HEK293 (cell line): ENCODE data around the gene KCNQ1.

Experiments used
- CTCF ChIA-PET: fragments of 350-600 bp; formaldehyde crosslinking; extraction: SDS; loops from one replicate; lab custom pipeline; 2021; ENCODE audit warnings: antibody characterized with exemption; lab: Yijun Ruan, JAX
- POLR2A ChIA-PET: fragments of 300-600 bp; formaldehyde crosslinking; extraction: SDS; loops from one replicate; lab custom pipeline; 2020; ENCODE audit warnings: antibody characterized with exemption, inconsistent platforms; lab: Yijun Ruan, JAX
- H3K27ac ChIP-seq: fragments of 200-500 bp; sonication (Bioruptor generic); 2 replicates; pipeline ENCODE4 v1.5.1; 2014; ENCODE audit warnings: low read depth, low read length, control low read depth, inconsistent platforms; ENCODE audit errors: extremely low read depth
- H3K36me3 ChIP-seq, 2 experiments: fragments of 200-500 bp in 1 of 2; sonication (Bioruptor generic) in 1 of 2; 1 replicate in 1 of 2; 2 replicates in 1 of 2; pipeline ENCODE4 v1.5.1; 2014 to 2017; ENCODE audit warnings: inconsistent platforms in 2 of 2, low read length in 2 of 2; ENCODE audit not compliant: control insufficient read depth in 2 of 2, insufficient read depth in 1 of 2
- H3K4me1 ChIP-seq: fragments of 200-500 bp; sonication (Bioruptor generic); 2 replicates; pipeline ENCODE4 v1.5.1; 2014; ENCODE audit warnings: mild to moderate bottlenecking, low read length, inconsistent platforms; ENCODE audit not compliant: control insufficient read depth, insufficient read depth
- H3K4me3 ChIP-seq: 2 replicates; pipeline ENCODE4 v1.5.1; 2011; ENCODE audit warnings: low read depth, mild to moderate bottlenecking, control low read depth, low read length, moderate library complexity
- H3K9me3 ChIP-seq: fragments of 200-500 bp; sonication (Bioruptor generic); 2 replicates; pipeline ENCODE4 v1.5.1; 2014; ENCODE audit warnings: low read depth, low read length, inconsistent platforms; ENCODE audit not compliant: control insufficient read depth, insufficient read depth
- GLIS2 ChIP-seq: fragments of 450-650 bp; formaldehyde crosslinking; IDR thresholded peaks from 2 replicates; pipeline ENCODE4 v1.5.1; 2016; ENCODE audit warnings: missing biosample characterization, missing genetic modification characterization
- SCRT2 ChIP-seq: fragments of 450-650 bp; formaldehyde crosslinking; IDR thresholded peaks from 2 replicates; pipeline ENCODE4 v1.5.1; 2016; ENCODE audit warnings: missing biosample characterization, missing genetic modification characterization
- TCF7L2 ChIP-seq: IDR thresholded peaks from 2 replicates; pipeline ENCODE4 v1.6.1; 2011; ENCODE audit warnings: low read depth, mild to moderate bottlenecking, inconsistent platforms, low read length, moderate library complexity, borderline replicate concordance
- ZBTB21 ChIP-seq: fragments of 450-650 bp; formaldehyde crosslinking; IDR thresholded peaks from 2 replicates; pipeline ENCODE4 v1.5.1; 2017; ENCODE audit warnings: missing biosample characterization, missing genetic modification characterization
- ZBTB48 ChIP-seq: fragments of 450-650 bp; formaldehyde crosslinking; IDR thresholded peaks from 2 replicates; pipeline ENCODE4 v1.5.1; 2016; ENCODE audit warnings: missing biosample characterization, missing genetic modification characterization
- ZFP69B ChIP-seq: fragments of 450-650 bp; formaldehyde crosslinking; IDR thresholded peaks from 2 replicates; pipeline ENCODE4 v1.5.1; 2016; ENCODE audit warnings: missing biosample characterization, missing genetic modification characterization
- ZNF202 ChIP-seq: fragments of 450-650 bp; formaldehyde crosslinking; IDR thresholded peaks from 2 replicates; pipeline ENCODE4 v1.5.1; 2016; ENCODE audit warnings: missing biosample characterization, missing genetic modification characterization, borderline replicate concordance
- ZNF394 ChIP-seq: fragments of 450-650 bp; formaldehyde crosslinking; IDR thresholded peaks from 2 replicates; pipeline ENCODE4 v1.5.1; 2016; ENCODE audit warnings: missing biosample characterization, missing genetic modification characterization, mild to moderate bottlenecking, moderate library complexity, borderline replicate concordance
- ZNF501 ChIP-seq: fragments of 450-650 bp; formaldehyde crosslinking; IDR thresholded peaks from 2 replicates; pipeline ENCODE4 v1.5.1; 2016; ENCODE audit warnings: missing biosample characterization, missing genetic modification characterization
- ZNF530 ChIP-seq: fragments of 450-650 bp; formaldehyde crosslinking; IDR thresholded peaks from 2 replicates; pipeline ENCODE4 v1.5.1; 2016; ENCODE audit warnings: low read depth, missing biosample characterization, missing genetic modification characterization
- ZNF548 ChIP-seq: fragments of 450-650 bp; formaldehyde crosslinking; IDR thresholded peaks from 2 replicates; pipeline ENCODE4 v1.5.1; 2016; ENCODE audit warnings: missing biosample characterization, missing genetic modification characterization
- ZNF785 ChIP-seq: fragments of 450-650 bp; formaldehyde crosslinking; IDR thresholded peaks from 2 replicates; pipeline ENCODE4 v1.5.1; 2016; ENCODE audit warnings: missing biosample characterization, missing genetic modification characterization
- ZSCAN16 ChIP-seq: fragments of 450-650 bp; formaldehyde crosslinking; IDR thresholded peaks from 2 replicates; pipeline ENCODE4 v1.5.1; 2016; ENCODE audit warnings: missing biosample characterization, missing genetic modification characterization
- TF ChIP-seq, protein P1 (sequence below): fragments of 450-650 bp; formaldehyde crosslinking; conservative IDR thresholded peaks from 2 replicates; pipeline ENCODE4 v1.5.1; 2016; ENCODE audit warnings: low read depth, missing biosample characterization, missing genetic modification characterization
- TF ChIP-seq, protein P2 (sequence below): fragments of 450-650 bp; IDR thresholded peaks from 2 replicates; pipeline ENCODE4 v1.5.1; 2018; ENCODE audit warnings: missing biosample characterization, mild to moderate bottlenecking, missing genetic modification characterization
- TF ChIP-seq, protein P3 (sequence below): fragments of 450-650 bp; formaldehyde crosslinking; IDR thresholded peaks from 2 replicates; pipeline ENCODE4 v1.5.1; 2016; ENCODE audit warnings: missing biosample characterization, missing genetic modification characterization
- TF ChIP-seq, protein P4 (sequence below): fragments of 450-650 bp; formaldehyde crosslinking; IDR thresholded peaks from 2 replicates; pipeline ENCODE4 v1.5.1; 2016; ENCODE audit warnings: missing biosample characterization, missing genetic modification characterization
- TF ChIP-seq, protein P5 (sequence below): fragments of 450-650 bp; formaldehyde crosslinking; IDR thresholded peaks from 2 replicates; pipeline ENCODE4 v1.5.1; 2016; ENCODE audit warnings: missing biosample characterization, missing genetic modification characterization

Gene KCNQ1

DNA sequence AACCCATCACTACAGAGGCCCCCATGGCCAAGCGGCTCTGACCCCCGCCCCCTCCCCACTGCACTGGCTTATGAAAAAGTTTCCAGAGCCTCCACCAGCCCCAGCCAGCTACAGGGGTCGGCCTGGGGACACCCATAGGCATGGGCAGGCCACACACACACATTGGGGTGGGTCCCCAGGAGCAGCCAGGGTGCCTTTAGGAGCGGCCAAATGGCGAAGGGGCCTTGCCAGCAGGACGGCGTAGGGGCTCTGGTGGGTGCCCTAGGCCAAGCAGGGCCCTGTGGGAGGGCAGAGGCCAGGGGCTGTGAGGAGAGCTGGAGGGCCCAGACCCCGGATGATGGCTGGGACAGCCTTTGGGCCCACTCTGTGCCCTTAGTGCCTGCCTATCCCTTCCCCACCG is 34.2 kb upstream of the KCNQ1 start (continued):
- TF ChIP-seq, protein P1, sequence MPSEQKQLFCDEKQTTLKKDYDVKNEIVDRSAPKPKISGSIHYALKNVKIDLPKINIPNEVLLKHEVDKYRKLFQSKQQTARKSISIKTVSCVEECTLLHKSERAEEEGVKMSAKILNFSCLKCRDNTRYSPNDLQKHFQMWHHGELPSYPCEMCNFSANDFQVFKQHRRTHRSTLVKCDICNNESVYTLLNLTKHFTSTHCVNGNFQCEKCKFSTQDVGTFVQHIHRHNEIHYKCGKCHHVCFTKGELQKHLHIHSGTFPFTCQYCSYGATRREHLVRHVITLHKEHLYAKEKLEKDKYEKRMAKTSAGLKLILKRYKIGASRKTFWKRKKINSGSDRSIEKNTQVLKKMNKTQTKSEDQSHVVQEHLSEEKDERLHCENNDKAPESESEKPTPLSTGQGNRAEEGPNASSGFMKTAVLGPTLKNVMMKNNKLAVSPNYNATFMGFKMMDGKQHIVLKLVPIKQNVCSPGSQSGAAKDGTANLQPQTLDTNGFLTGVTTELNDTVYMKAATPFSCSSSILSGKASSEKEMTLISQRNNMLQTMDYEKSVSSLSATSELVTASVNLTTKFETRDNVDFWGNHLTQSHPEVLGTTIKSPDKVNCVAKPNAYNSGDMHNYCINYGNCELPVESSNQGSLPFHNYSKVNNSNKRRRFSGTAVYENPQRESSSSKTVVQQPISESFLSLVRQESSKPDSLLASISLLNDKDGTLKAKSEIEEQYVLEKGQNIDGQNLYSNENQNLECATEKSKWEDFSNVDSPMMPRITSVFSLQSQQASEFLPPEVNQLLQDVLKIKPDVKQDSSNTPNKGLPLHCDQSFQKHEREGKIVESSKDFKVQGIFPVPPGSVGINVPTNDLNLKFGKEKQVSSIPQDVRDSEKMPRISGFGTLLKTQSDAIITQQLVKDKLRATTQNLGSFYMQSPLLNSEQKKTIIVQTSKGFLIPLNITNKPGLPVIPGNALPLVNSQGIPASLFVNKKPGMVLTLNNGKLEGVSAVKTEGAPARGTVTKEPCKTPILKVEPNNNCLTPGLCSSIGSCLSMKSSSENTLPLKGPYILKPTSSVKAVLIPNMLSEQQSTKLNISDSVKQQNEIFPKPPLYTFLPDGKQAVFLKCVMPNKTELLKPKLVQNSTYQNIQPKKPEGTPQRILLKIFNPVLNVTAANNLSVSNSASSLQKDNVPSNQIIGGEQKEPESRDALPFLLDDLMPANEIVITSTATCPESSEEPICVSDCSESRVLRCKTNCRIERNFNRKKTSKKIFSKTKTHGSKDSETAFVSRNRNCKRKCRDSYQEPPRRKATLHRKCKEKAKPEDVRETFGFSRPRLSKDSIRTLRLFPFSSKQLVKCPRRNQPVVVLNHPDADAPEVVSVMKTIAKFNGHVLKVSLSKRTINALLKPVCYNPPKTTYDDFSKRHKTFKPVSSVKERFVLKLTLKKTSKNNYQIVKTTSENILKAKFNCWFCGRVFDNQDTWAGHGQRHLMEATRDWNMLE (tag by site-specific recombination): no peak
- TF ChIP-seq ZNF394 (tag by site-specific recombination) (no peak), ZNF548 (tag by site-specific recombination) (no peak), ZNF202 (tag by site-specific recombination) (no peak)

DNA sequence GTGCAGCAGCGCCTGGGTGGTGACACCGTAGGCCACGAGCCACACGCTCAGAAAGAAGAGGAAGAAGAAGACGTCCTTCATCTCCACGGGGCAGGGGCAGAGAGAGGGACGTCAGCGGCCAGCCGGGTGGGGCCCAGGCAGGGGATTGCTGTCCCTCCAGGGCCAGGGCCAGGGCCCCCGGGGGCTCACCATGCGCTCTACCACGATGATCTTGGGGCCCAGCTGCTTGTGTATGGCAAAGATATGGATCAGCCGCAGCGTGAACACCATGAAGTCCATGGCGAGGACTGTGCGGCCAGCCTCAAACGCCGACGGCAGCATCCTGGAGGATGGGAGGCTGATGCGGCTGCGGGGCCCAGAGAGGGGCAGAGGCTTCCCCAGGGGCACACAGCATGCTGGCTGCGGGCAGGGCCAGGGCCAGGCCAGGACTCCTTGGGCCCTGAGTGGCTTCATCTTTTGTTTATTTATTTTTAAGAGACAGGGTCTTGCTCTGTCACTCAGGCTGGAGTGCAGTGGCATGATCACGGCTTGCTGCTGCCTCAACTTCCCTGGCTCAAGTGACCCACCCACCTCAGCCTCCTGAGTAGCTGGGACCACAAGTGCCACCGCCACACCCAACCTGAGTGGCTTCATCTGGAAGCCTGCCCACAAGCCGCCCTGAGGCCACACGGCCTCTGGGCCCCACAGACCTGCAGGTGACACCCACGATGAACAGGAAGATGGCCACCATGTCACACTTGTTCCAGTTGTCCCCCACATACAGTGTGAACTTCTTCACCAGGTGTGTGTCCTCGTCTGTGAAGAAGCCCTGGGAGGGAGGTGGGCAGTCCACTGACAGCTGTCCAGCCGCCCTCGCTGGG is 33.1 kb upstream of the KCNQ1 start:
- no peaks in the 10 kb centered on the region for H3K9me3 ChIP-seq
- CTCF ChIA-PET: interaction anchor here (0.7 to 1.1 kb wide), 3 partner anchors 8 to 120 kb away, joined by 3 to 4 read pairs (median 3); no protein-coding TSS in a partner anchor
- no peaks in the 10 kb centered on the region for H3K4me1 ChIP-seq
- POLR2A ChIA-PET: no interaction called here
- TF ChIP-seq, protein P2, sequence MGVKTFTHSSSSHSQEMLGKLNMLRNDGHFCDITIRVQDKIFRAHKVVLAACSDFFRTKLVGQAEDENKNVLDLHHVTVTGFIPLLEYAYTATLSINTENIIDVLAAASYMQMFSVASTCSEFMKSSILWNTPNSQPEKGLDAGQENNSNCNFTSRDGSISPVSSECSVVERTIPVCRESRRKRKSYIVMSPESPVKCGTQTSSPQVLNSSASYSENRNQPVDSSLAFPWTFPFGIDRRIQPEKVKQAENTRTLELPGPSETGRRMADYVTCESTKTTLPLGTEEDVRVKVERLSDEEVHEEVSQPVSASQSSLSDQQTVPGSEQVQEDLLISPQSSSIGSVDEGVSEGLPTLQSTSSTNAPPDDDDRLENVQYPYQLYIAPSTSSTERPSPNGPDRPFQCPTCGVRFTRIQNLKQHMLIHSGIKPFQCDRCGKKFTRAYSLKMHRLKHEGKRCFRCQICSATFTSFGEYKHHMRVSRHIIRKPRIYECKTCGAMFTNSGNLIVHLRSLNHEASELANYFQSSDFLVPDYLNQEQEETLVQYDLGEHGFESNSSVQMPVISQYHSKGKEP (tag by site-specific recombination): no peak
- no peak for TF ChIP-seq ZBTB48
- TF ChIP-seq ZBTB21 (tag by site-specific recombination): no peak
- H3K36me3 ChIP-seq: no peaks in the 10 kb centered on the region
- no peak overlapping the region for H3K27ac ChIP-seq
- H3K4me3 ChIP-seq: no peak overlapping the region

DNA sequence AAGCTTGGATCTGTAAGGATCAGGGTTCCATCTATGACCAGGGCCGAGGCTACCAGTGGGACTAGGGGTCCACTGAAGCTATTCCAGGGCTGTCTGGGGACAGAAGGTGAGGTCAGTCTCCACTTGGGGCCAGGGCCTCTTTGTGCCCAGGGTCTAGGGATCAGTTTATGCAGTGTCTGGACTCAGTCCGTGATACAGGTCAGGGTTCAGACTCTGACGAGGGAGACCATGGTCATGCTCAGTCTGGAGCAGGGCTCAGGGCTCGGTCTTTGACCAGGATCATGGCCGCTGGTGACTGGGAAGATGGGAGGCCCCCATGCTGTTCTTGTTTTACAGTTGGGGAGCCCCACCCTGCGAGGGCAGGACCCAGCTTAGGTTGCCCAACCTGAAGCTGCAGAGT is 32.5 kb upstream of the KCNQ1 start:
- Histone ChIP-seq H3K9me3 (no peaks in the 10 kb centered on the region), H3K27ac (no peak overlapping the region), H3K4me3 (no peak overlapping the region), H3K36me3 (no peaks in the 10 kb centered on the region), H3K4me1 (no peaks in the 10 kb centered on the region)
- ChIA-PET CTCF (interaction anchor here (0.6 to 0.7 kb wide), 2 partner anchors 107 to 1145 kb away, joined by 3 read pairs; no protein-coding TSS in a partner anchor), POLR2A (no interaction called here)
- no peak for TF ChIP-seq GLIS2
- TF ChIP-seq ZSCAN16: no peak
- no peak for TF ChIP-seq TCF7L2
- no peak for TF ChIP-seq ZNF501 (tag by site-specific recombination)
- TF ChIP-seq SCRT2 (tag by site-specific recombination): no peak
- no peak for TF ChIP-seq ZNF530 (tag by site-specific recombination)
- no peak for TF ChIP-seq ZNF785 (tag by site-specific recombination)
- TF ChIP-seq, protein P3, sequence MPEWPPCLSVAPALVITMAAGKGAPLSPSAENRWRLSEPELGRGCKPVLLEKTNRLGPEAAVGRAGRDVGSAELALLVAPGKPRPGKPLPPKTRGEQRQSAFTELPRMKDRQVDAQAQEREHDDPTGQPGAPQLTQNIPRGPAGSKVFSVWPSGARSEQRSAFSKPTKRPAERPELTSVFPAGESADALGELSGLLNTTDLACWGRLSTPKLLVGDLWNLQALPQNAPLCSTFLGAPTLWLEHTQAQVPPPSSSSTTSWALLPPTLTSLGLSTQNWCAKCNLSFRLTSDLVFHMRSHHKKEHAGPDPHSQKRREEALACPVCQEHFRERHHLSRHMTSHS: no peak
- TF ChIP-seq, protein P4, sequence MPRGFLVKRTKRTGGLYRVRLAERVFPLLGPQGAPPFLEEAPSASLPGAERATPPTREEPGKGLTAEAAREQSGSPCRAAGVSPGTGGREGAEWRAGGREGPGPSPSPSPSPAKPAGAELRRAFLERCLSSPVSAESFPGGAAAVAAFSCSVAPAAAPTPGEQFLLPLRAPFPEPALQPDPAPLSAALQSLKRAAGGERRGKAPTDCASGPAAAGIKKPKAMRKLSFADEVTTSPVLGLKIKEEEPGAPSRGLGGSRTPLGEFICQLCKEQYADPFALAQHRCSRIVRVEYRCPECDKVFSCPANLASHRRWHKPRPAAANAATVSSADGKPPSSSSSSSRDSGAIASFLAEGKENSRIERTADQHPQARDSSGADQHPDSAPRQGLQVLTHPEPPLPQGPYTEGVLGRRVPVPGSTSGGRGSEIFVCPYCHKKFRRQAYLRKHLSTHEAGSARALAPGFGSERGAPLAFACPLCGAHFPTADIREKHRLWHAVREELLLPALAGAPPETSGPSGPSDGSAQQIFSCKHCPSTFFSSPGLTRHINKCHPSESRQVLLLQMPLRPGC (tag by site-specific recombination): no peak
- no peak for TF ChIP-seq ZFP69B (tag by site-specific recombination)
- TF ChIP-seq, protein P5, sequence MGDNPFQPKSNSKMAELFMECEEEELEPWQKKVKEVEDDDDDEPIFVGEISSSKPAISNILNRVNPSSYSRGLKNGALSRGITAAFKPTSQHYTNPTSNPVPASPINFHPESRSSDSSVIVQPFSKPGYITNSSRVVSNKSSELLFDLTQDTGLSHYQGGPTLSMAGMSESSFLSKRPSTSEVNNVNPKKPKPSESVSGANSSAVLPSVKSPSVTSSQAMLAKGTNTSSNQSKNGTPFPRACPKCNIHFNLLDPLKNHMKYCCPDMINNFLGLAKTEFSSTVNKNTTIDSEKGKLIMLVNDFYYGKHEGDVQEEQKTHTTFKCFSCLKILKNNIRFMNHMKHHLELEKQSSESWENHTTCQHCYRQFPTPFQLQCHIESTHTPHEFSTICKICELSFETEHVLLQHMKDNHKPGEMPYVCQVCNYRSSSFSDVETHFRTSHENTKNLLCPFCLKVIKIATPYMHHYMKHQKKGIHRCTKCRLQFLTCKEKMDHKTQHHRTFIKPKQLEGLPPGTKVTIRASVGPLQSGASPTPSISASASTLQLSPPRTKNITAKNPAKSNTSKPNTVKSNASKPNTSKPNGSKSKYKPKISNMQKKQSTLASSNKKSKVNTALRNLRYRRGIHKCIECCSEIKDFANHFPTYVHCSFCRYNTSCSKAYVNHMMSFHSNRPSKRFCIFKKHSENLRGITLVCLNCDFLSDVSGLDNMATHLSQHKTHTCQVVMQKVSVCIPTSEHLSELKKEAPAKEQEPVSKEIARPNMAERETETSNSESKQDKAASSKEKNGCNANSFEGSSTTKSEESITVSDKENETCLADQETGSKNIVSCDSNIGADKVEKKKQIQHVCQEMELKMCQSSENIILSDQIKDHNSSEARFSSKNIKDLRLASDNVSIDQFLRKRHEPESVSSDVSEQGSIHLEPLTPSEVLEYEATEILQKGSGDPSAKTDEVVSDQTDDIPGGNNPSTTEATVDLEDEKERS: no peak
